Measurements from ENCODE around the gene WFDC2.

- no peak for TF ChIP-seq JUNB (IDR thresholded peaks at IDR 0.05)
- no peak for TF ChIP-seq USF2 (IDR thresholded peaks at IDR 0.05)
- TF ChIP-seq RCOR1 (IDR thresholded peaks at IDR 0.05; ENCODE audit: low read depth, low read length), result no peak
- no peak for TF ChIP-seq NPAS2 (CRISPR knock-in tag; IDR thresholded peaks at IDR 0.05; ENCODE audit: borderline replicate concordance)
- no peak for TF ChIP-seq MAX (IDR thresholded peaks at IDR 0.05)
- TF ChIP-seq TP53 (CRISPR knock-in tag; IDR thresholded peaks at IDR 0.05), result no peak
- no peak for TF ChIP-seq MAFK (IDR thresholded peaks at IDR 0.05; ENCODE audit: partially characterized antibody)
Observed at GRCh38 chr20:45479822-45480221, 10.3 kb downstream of the WFDC2 start.

Measured in A549 (cell line).